K562 (cell line): ENCODE data around the gene PDE2A. TPM values are rescaled to one million over a fixed set of nuclear protein-coding genes. Genes with fewer than 3 reads are reported as not detected.

Experiments used
- E2F8 ChIP-seq: fragments of 450-650 bp; IDR thresholded peaks from 2 replicates; pipeline ENCODE4 v1.7.1; 2018; ENCODE audit warnings: mild to moderate bottlenecking, low read depth; ENCODE audit not compliant: partially characterized antibody
- EZH2 ChIP-seq: IDR thresholded peaks from 2 replicates; pipeline ENCODE4 v1.6.1; 2012; ENCODE audit warnings: low read depth, mild to moderate bottlenecking, inconsistent platforms, low read length, borderline replicate concordance
- FOXK2 ChIP-seq, 2 experiments: fragments of 450-650 bp; IDR thresholded peaks in 1 of 2; conservative IDR thresholded peaks in 1 of 2; 2 replicates each; pipeline ENCODE4 v1.6.1; 2016; ENCODE audit warnings: low read depth in 2 of 2, mild to moderate bottlenecking in 1 of 2
- GTF3C2 ChIP-seq: IDR thresholded peaks from 3 replicates; pipeline ENCODE4 v1.6.1; 2011; ENCODE audit warnings: borderline replicate concordance, mild to moderate bottlenecking, moderate library complexity; ENCODE audit not compliant: insufficient read length; ENCODE audit errors: extremely low read depth
- HDAC8 ChIP-seq: fragments of 450-650 bp; IDR thresholded peaks from 2 replicates; pipeline ENCODE4 v1.6.1; 2016; ENCODE audit warnings: mild to moderate bottlenecking, missing genetic modification characterization, moderate library complexity, missing compliant biosample characterization
- HEY1 ChIP-seq: fragments of 250-450 bp; sonication (Bioruptor Pico); IDR thresholded peaks from 2 replicates; pipeline ENCODE4 v1.5.0; 2020; ENCODE audit warnings: mild to moderate bottlenecking, moderate library complexity, borderline replicate concordance
- LCOR ChIP-seq: sonication (generic); formaldehyde crosslinking; IDR thresholded peaks from 2 replicates; pipeline ENCODE4 v1.8.0; 2022; ENCODE audit warnings: mild to moderate bottlenecking, missing genetic modification reagents
- MAX ChIP-seq: sonication (generic); formaldehyde crosslinking; IDR thresholded peaks from 2 replicates; pipeline ENCODE4 v1.9.0; 2022; ENCODE audit warnings: mild to moderate bottlenecking, missing genetic modification reagents
- MTA2 ChIP-seq: fragments of 450-650 bp; IDR thresholded peaks from 2 replicates; pipeline ENCODE4 v1.6.1; 2016; ENCODE audit warnings: low read depth
- MYNN ChIP-seq, 2 experiments: sonication (generic); formaldehyde crosslinking in 1 of 2; IDR thresholded peaks; 2 replicates each; pipeline versions ENCODE4 v1.5.0 to v1.6.1; 2016 to 2020; ENCODE audit warnings: antibody characterized with exemption in 1 of 2, missing genetic modification reagents in 1 of 2
- NR4A1 ChIP-seq, 2 experiments: fragments of 250-450 bp in 1 of 2; fragments of 450-650 bp in 1 of 2; sonication (Bioruptor Pico) in 1 of 2; IDR thresholded peaks; 2 replicates each; pipeline versions ENCODE4 v1.4.0 to v1.6.1; 2016 to 2020; ENCODE audit warnings: mild to moderate bottlenecking in 2 of 2, missing compliant biosample characterization in 1 of 2, missing genetic modification characterization in 1 of 2, moderate library complexity in 1 of 2
- PHTF2 ChIP-seq: fragments of 250-450 bp; sonication (Bioruptor Pico); IDR thresholded peaks from 2 replicates; pipeline ENCODE4 v1.5.0; 2021; ENCODE audit warnings: mild to moderate bottlenecking
- PKNOX1 ChIP-seq: fragments of 450-650 bp; IDR thresholded peaks from 2 replicates; pipeline ENCODE4 v1.6.1; 2016
- RB1 ChIP-seq: fragments of 450-650 bp; IDR thresholded peaks from 2 replicates; pipeline ENCODE4 v1.6.1; 2017; ENCODE audit warnings: low read depth, mild to moderate bottlenecking
- SMAD2 ChIP-seq: fragments of 150-350 bp; IDR thresholded peaks from 2 replicates; pipeline ENCODE4 v1.6.1; 2014; ENCODE audit warnings: low read depth, mild to moderate bottlenecking, low read length
- STAT5A ChIP-seq: IDR thresholded peaks from 2 replicates; pipeline ENCODE4 v1.6.1; 2012; ENCODE audit warnings: low read length, inconsistent platforms, borderline replicate concordance
- TARDBP ChIP-seq: fragments of 450-650 bp; IDR thresholded peaks from 2 replicates; pipeline ENCODE4 v1.6.1; 2016
- ZBTB26 ChIP-seq: fragments of 450-650 bp; formaldehyde crosslinking; IDR thresholded peaks from 2 replicates; pipeline ENCODE4 v1.4.0; 2022; ENCODE audit warnings: missing genetic modification characterization
- ZNF76 ChIP-seq: fragments of 250-450 bp; sonication (Bioruptor Pico); IDR thresholded peaks from 2 replicates; pipeline ENCODE4 v1.4.0; 2020; ENCODE audit warnings: mild to moderate bottlenecking, moderate library complexity, borderline replicate concordance
- ZNF766 ChIP-seq: fragments of 200-800 bp; sonication (Bioruptor generic); conservative IDR thresholded peaks from 2 replicates; pipeline ENCODE4 v1.6.1; 2016; ENCODE audit warnings: missing genetic modification characterization, missing compliant biosample characterization
- polyA plus RNA-seq, 8 experiments: library from polyadenylated mRNA; depleted of rRNA in 4 of 8; stranded (reverse) in 5 of 8; unstranded in 3 of 8; fragments of >200 nt; fragmentation: Nextera tagmentation in 2 of 8; fragmentation: Illumina TruSeq in 1 of 8; extraction: Ambion mirVana in 2 of 8; extraction: Trizol in 1 of 8; gene quantifications; 2 replicates each; pipeline versions ENCODE4 v1.2.1 to v1.2.3, GENCODE V29; 2011 to 2014; ENCODE audit warnings: inconsistent platforms in 1 of 8, missing spikeins in 1 of 8
- total RNA-seq, 7 experiments: library from RNA; depleted of rRNA in 6 of 7; stranded (reverse); fragments of >200 nt in 6 of 7; fragmentation: Illumina TruSeq in 2 of 7; extraction: Trizol in 2 of 7; gene quantifications; 2 replicates each; pipeline versions ENCODE4 v1.2.1 to v1.2.3, GENCODE V29; 2011 to 2021; ENCODE audit warnings: low replicate concordance in 1 of 7

PDE2A gene
- total and polyA plus RNA-seq, 9 of the 15 experiments (the other 6 are each of a cell fraction or from before 2014, with no cell fraction given), result 0.07 to 15.2 (median 1.6) TPM; not detected in 1

- TF ChIP-seq ZBTB26 (CRISPR knock-in tag) (no peak), NR4A1 (CRISPR knock-in tag; IDR thresholded peaks at IDR 0.05) (no peak), NR4A1 (tag; IDR thresholded peaks at IDR 0.05) (no peak), RB1 (no peak), HDAC8 (tag) (no peak), PHTF2 (CRISPR knock-in tag) (no peak), PKNOX1 (peak; percentile 75), GTF3C2 (no peak), STAT5A (no peak), E2F8 (no peak), ZNF766 (CRISPR knock-in tag) (no peak), SMAD2 (no peak), LCOR (CRISPR knock-in tag) (no peak), ZNF76 (CRISPR knock-in tag) (no peak), MTA2 (peak; percentile 81), TARDBP (no peak), EZH2 (no peak), FOXK2 (conservative IDR thresholded peaks at IDR 0.05 in 1 of 2, IDR thresholded peaks at IDR 0.05 in 1 of 2; ENCODE audit: low read depth in 2 of 2) (no peak), MAX (CRISPR knock-in tag) (no peak), MYNN (IDR thresholded peaks at IDR 0.05) (no peak), MYNN (CRISPR knock-in tag; IDR thresholded peaks at IDR 0.05) (no peak), HEY1 (no peak)
Observed at GRCh38 chr11:72652873-72653630, 21.2 kb downstream of the PDE2A start (continued).
